ENCODE data around the gene PHKG1. TPM values are rescaled to one million over a fixed set of nuclear protein-coding genes. Genes with fewer than 3 reads are reported as not detected.
A peak's percentile ranks its signal among the peaks of the same experiment; 100 is the strongest.

The PHKG1 gene
- polyA plus RNA-seq, 3 donors: 1.1 TPM; not detected in 2

- peak overlapping the region in 3 of 7 donors; percentile 3 to 63 (median 50) for H3K27ac Mint-ChIP-seq
- H4K20me1 ChIP-seq (ENCODE audit: insufficient read depth, low read length): no peaks in the 10 kb centered on the region
- H3K4me1 Mint-ChIP-seq: no peaks in the 10 kb centered on the region
- peaks cover 28 to 66% of the 10 kb centered on the region in 2 donors for H3K36me3 Mint-ChIP-seq
- H3K9me3 ChIP-seq (replicated peaks in 1 of 2; ENCODE audit: control insufficient read depth in 1 of 2, insufficient read depth in 1 of 2, low read length in 2 of 2): no peaks in the 10 kb centered on the region
- intact Hi-C loops (cut with micrococcal nuclease): loop anchor here in 1 of 2 donors (10.0 kb wide), 2 partner anchors 185 to 435 kb away; no protein-coding TSS in a partner anchor
- H3K36me3 ChIP-seq (replicated peaks in 1 of 2; ENCODE audit: control insufficient read depth in 1 of 2, insufficient read depth in 2 of 2, low read length in 2 of 2): peaks cover 18 to 31% of the 10 kb centered on the region in 2 donors
- peak overlapping the region in 1 of 2 donors; percentile 18 for H3K27ac ChIP-seq (ENCODE audit: low read depth in 1 of 2, low read length in 2 of 2)
- H3K9me3 Mint-ChIP-seq: peaks cover 0 to 2% (median 0%) of the 10 kb centered on the region in 7 donors
- no peak for TF ChIP-seq CTCF (IDR thresholded peaks at IDR 0.05)
- H3K9ac ChIP-seq (ENCODE audit: insufficient read depth, low read length, poor library complexity, severe bottlenecking): no peak overlapping the region
- H3K4me1 ChIP-seq (ENCODE audit: control insufficient read depth in 1 of 2, insufficient read depth in 2 of 2, low read length in 2 of 2): no peaks in the 10 kb centered on the region
- H2AFZ ChIP-seq (ENCODE audit: insufficient read depth, low read depth, low read length, poor library complexity, severe bottlenecking): no peak overlapping the region
- H3K4me3 Mint-ChIP-seq: no peak overlapping the region
- WGBS (ENCODE audit: insufficient coverage): 36% methylated on average over 8 of the region's 12 CpGs
- no peak overlapping the region for H3K4me2 ChIP-seq (replicated peaks; ENCODE audit: extremely low read depth, low read length, poor library complexity, severe bottlenecking)
- no peaks in the 10 kb centered on the region for H3K27me3 ChIP-seq (ENCODE audit: control insufficient read depth in 2 of 2, insufficient read depth in 2 of 2, low read length in 2 of 2)
- no peaks in the 10 kb centered on the region for H3K79me2 ChIP-seq (ENCODE audit: insufficient read depth, low read length)
- no peak overlapping the region for H3K4me3 ChIP-seq (replicated peaks in 1 of 3; ENCODE audit: low read depth in 2 of 3, low read length in 3 of 3)
- no peaks in the 10 kb centered on the region for H3K27me3 Mint-ChIP-seq (ENCODE audit: low read depth in 3 of 3)
- no peak for DNase-seq
Measured at GRCh38 chr7:56079450-56080185, 13.1 kb downstream of the PHKG1 start.

DNA sequence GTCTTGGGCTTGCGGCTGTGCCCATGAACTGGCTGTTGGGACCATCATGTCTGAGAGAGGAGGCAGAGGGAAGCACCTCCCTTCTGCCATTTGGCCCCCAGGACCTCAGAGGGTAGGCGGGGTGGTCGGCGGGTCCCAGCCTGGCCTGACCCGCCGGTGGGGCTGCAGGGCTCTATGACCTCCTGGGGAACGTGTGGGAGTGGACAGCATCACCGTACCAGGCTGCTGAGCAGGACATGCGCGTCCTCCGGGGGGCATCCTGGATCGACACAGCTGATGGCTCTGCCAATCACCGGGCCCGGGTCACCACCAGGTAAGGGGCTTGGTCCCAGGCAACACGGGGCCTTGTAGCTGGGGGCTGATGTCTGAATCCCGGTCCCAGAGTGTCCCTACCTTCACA is 14.6 kb downstream of the PHKG1 start:
- WGBS (ENCODE audit: insufficient coverage): 99% methylated on average over 12 of the region's 16 CpGs
- Histone ChIP-seq H2AFZ (ENCODE audit: insufficient read depth, low read depth, low read length, poor library complexity, severe bottlenecking) (no peak overlapping the region), H3K27ac (ENCODE audit: low read depth in 1 of 2, low read length in 2 of 2) (no peak overlapping the region), H3K79me2 (ENCODE audit: insufficient read depth, low read length) (no peaks in the 10 kb centered on the region), H4K20me1 (ENCODE audit: insufficient read depth, low read length) (no peaks in the 10 kb centered on the region), H3K4me3 (replicated peaks in 1 of 3; ENCODE audit: low read depth in 2 of 3, low read length in 3 of 3) (no peak overlapping the region), H3K4me2 (replicated peaks; ENCODE audit: extremely low read depth, low read length, poor library complexity, severe bottlenecking) (no peak overlapping the region), H3K36me3 (replicated peaks in 1 of 2; ENCODE audit: control insufficient read depth in 1 of 2, insufficient read depth in 2 of 2, low read length in 2 of 2) (peaks cover 18 to 31% of the 10 kb centered on the region in 2 donors), H3K4me1 (ENCODE audit: control insufficient read depth in 1 of 2, insufficient read depth in 2 of 2, low read length in 2 of 2) (no peaks in the 10 kb centered on the region), H3K9me3 (replicated peaks in 1 of 2; ENCODE audit: control insufficient read depth in 1 of 2, insufficient read depth in 1 of 2, low read length in 2 of 2) (no peaks in the 10 kb centered on the region), H3K9ac (ENCODE audit: insufficient read depth, low read length, poor library complexity, severe bottlenecking) (no peak overlapping the region), H3K27me3 (ENCODE audit: control insufficient read depth in 2 of 2, insufficient read depth in 2 of 2, low read length in 2 of 2) (no peaks in the 10 kb centered on the region)
- Mint-ChIP-seq H3K27ac (no peak overlapping the region), H3K9me3 (no peaks in the 10 kb centered on the region), H3K27me3 (ENCODE audit: low read depth in 3 of 3) (no peaks in the 10 kb centered on the region), H3K36me3 (peaks cover 26 to 65% of the 10 kb centered on the region in 2 donors), H3K4me3 (no peak overlapping the region), H3K4me1 (peaks cover 2% of the 10 kb centered on the region)
- DNase-seq: no peak
- intact Hi-C loops (cut with micrococcal nuclease): loop anchor here in 1 of 2 donors (10.0 kb wide), 2 partner anchors 183 to 433 kb away; no protein-coding TSS in a partner anchor
- no peak for TF ChIP-seq CTCF (IDR thresholded peaks at IDR 0.05)

Measured in CD14-positive monocyte (primary cell).